Measurements from ENCODE around the gene GUCA2B. TPM values are rescaled to one million over a fixed set of nuclear protein-coding genes. Genes with fewer than 3 reads are reported as not detected.

The GUCA2B gene
- total and polyA plus RNA-seq, 7 donors: 0.06 TPM; not detected in 6

DNA sequence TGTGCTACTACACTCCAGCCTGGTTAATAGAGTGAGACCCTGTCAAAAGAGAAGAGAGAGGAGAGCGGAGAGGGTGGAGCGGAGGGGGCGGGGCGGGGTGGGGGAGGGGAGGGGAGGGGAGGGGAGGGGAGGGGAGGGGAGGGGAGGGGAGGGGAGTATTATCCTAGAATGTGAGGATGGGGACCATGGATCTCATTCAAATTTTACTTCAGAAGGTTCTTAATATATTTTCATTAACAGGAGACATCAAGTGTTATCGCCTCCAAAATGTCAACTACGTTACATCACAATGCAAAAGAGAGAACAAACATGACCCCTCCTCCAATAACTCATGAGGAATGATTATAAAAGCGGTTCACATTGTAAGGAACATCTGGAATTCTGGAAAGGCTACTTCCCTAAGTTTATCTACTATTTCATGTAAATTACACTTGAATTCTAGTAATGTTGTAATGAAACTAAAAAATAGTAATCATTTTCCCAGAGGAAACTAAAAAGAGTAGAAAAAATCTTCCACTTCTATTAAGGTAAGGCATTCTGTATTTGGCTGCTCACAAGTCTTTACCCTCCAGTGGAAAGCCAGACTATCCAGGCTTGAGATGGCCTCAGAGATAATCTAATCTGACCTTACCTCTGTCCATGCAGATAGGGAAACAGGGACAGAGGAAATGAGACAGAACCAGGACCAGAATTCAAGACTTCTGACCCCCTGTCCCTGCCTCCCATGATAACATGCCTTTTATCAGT is 30.2 kb downstream of the GUCA2B start:
- Histone ChIP-seq H3K27me3 (ENCODE audit: insufficient read depth in 3 of 3, low read length in 2 of 3) (no peaks in the 10 kb centered on the region), H3K4me1 (no peaks in the 10 kb centered on the region), H3K27ac (no peak overlapping the region), H3K4me3 (no peak overlapping the region), H3K9me3 (no peaks in the 10 kb centered on the region), H3K36me3 (ENCODE audit: insufficient read depth in 1 of 2, low read depth in 1 of 2) (peaks cover 5 to 95% of the 10 kb centered on the region in 2 donors)
- DNase-seq: no peak
- WGBS, 3 donors: 85 to 98% (median 95%) methylated on average over 3 of the region's 7 CpGs
- no peak for ATAC-seq
- intact Hi-C loops (cut with DNase I): no loop called here
- TF ChIP-seq, protein P1, sequence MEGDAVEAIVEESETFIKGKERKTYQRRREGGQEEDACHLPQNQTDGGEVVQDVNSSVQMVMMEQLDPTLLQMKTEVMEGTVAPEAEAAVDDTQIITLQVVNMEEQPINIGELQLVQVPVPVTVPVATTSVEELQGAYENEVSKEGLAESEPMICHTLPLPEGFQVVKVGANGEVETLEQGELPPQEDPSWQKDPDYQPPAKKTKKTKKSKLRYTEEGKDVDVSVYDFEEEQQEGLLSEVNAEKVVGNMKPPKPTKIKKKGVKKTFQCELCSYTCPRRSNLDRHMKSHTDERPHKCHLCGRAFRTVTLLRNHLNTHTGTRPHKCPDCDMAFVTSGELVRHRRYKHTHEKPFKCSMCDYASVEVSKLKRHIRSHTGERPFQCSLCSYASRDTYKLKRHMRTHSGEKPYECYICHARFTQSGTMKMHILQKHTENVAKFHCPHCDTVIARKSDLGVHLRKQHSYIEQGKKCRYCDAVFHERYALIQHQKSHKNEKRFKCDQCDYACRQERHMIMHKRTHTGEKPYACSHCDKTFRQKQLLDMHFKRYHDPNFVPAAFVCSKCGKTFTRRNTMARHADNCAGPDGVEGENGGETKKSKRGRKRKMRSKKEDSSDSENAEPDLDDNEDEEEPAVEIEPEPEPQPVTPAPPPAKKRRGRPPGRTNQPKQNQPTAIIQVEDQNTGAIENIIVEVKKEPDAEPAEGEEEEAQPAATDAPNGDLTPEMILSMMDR (IDR thresholded peaks at IDR 0.05): no peak

GRCh38 chr1:42183957-42184268 is 30.7 kb downstream of the GUCA2B start:
- intact Hi-C loops (cut with DNase I): no loop called here
- H3K27ac ChIP-seq: no peak overlapping the region
- peaks cover 5 to 95% of the 10 kb centered on the region in 2 donors for H3K36me3 ChIP-seq (ENCODE audit: insufficient read depth in 1 of 2, low read depth in 1 of 2)
- H3K27me3 ChIP-seq (ENCODE audit: insufficient read depth in 3 of 3, low read length in 2 of 3): no peaks in the 10 kb centered on the region
- no peak for ATAC-seq
- TF ChIP-seq, protein P1 (IDR thresholded peaks at IDR 0.05): no peak
- H3K9me3 ChIP-seq: no peaks in the 10 kb centered on the region
- 96 to 99% (median 97%) methylated on average over 6 of the region's 6 CpGs for WGBS, 3 donors
- no peak for DNase-seq
- H3K4me1 ChIP-seq: no peaks in the 10 kb centered on the region
- no peak overlapping the region for H3K4me3 ChIP-seq

DNA sequence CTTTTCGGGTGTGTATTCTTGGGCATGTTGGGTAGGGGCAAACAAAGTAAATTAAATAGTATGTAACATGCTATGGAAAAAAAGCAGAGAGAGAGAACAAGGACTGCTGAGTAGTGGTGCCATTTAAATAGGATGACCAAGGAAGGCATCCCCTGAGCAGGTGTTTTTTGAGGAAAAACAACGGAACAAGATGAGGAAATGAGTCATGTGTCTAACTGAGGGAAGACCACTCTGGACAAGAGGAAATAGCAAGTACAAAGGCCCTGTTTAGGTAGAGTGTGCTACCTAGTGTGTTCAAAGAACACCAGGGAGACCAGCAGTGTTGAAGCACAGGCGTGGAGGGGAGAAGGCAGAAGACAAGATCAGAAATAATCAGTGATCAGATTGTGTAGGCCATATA is 31.4 kb downstream of the GUCA2B start:
- no peak for ATAC-seq
- Histone ChIP-seq H3K27me3 (ENCODE audit: insufficient read depth in 3 of 3, low read length in 2 of 3) (no peaks in the 10 kb centered on the region), H3K36me3 (ENCODE audit: insufficient read depth in 1 of 2, low read depth in 1 of 2) (peaks cover 7 to 95% of the 10 kb centered on the region in 2 donors), H3K9me3 (no peaks in the 10 kb centered on the region), H3K27ac (no peak overlapping the region), H3K4me3 (no peak overlapping the region), H3K4me1 (no peaks in the 10 kb centered on the region)
- intact Hi-C loops (cut with DNase I): no loop called here
- 74 to 95% (median 87%) methylated on average over 3 of the region's 3 CpGs for whole genome bisulfite sequencing, 3 donors
- DNase-seq: no peak
- TF ChIP-seq, protein P1 (IDR thresholded peaks at IDR 0.05): no peak

DNA sequence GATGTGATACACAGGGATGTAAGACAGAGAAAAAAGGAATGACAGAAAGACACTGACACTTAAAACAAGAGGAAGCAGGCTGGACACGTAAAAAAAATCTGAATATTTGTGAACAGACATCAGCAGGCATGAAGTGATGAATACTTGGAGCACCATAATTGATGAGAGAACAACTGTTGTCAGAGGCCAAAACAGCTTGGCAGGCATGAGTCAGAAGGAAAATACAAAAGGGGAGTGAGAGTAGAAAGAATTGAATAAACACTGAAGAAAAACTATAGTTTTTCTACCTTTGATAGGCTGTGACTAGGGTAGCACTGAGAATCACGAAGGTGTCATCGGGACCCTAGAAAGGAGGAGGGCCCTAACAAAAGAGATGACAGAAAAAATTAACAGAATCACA is 32.9 kb downstream of the GUCA2B start:
- H3K36me3 ChIP-seq (ENCODE audit: insufficient read depth in 1 of 2, low read depth in 1 of 2): peaks cover 7 to 90% of the 10 kb centered on the region in 2 donors
- ATAC-seq (no peak), DNase-seq (no peak)
- TF ChIP-seq, protein P1 (IDR thresholded peaks at IDR 0.05): no peak
- H3K9me3 ChIP-seq: no peaks in the 10 kb centered on the region
- no peaks in the 10 kb centered on the region for H3K27me3 ChIP-seq (ENCODE audit: insufficient read depth in 3 of 3, low read length in 2 of 3)
- H3K4me3 ChIP-seq: no peak overlapping the region
- WGBS, 3 donors: 69 to 77% (median 70%) methylated on average over 3 of the region's 3 CpGs
- H3K27ac ChIP-seq: no peak overlapping the region
- intact Hi-C loops (cut with DNase I): no loop called here
- no peaks in the 10 kb centered on the region for H3K4me1 ChIP-seq
